NCI-H446 (cell line): ENCODE results near the gene FRRS1L.
A peak's percentile ranks its signal among the peaks of the same experiment; 100 is the strongest.

ENCODE experiments used
- DNase-seq, 2 experiments: peaks; one replicate each; lab custom pipeline; 2025; lab: John Stamatoyannopoulos, UW

The FRRS1L gene

DNA sequence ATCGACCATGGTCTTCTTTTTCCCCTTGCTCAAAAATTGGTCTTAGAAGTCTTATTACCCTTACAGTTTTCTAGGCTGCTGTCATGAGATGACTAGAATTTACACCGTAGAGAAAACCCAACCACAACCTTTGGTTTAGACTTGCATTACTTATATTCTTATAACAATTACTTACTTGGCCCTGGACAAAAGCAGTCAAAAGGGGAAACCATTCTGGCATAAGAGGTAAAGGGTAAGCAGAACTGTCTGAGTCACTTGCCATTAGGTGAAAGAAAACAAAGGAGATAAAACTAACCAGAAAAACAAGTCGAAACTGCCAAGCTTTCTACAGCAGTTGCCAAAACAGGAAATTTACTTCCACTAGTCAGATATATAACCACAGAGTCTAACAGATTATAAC, 65.2 kb downstream of the FRRS1L start:
- peak in 1 of 2 experiments; percentile 12 for DNase-seq

DNA sequence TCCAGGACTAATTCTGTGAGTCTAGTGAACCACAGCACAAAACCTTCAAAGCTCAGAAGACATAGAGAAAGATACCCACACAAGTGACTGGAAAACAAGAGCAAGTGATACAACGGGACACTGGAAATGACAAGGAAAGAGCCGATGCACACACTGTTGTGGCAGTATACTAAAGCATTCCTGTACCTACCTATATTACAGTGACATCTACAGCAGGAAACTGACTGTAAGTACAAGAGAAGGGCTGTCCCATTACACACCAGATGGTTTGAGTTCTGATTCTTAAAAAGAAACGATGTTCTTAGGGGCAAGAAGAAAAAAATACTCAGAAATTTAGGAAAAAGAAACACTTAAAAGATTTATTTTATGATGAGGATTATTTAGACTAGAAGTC, 65.8 kb downstream of the FRRS1L start:
- DNase-seq = no peak

DNA sequence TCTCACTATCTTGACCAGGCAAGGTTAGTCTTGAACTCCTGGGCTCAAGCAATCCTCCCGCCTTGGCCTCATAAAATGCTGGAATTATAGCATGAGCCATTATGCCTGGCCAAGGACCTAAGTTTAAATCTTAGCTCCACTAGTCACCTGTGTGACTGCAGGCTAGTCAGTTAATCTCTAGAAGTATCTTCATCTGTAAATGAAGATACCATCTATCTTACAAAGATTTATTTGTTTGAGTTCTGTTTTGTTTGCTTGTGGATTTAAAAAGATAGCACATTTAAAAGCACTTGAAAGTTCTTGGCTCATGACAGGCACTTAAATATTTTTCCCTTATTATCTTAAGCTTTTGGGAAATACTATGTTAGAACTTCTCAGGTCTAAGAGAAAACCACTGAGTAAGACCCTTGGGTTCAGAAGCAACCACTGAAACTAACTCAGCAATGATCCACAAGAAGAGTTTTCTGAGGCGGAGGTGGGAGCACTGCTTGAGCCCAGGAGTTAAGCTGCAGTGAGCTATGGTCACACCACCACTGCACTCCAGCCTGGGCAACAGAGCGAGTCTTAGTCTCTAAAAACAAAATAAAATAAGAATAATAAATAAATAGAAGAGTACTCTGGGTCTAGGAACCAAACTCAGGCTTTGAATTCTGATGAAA, 66.4 kb downstream of the FRRS1L start:
- no peak for DNase-seq

DNA sequence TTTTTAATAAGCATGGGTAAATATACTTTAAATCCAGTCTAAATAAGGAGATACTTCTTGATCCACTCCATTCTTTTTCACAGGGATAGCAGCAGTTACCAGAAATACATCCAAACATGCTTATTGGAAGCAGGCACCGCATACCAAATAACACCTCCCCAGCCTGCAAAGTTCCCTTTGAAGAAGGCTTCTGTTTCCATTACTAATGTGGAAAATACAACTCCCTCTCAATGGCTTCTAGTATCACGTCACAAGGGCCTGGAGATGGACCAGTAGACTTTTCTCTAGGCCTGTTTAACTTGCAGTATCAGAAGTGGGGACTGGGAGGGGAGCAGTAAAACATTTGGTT, 68.1 kb downstream of the FRRS1L start:
- DNase-seq = no peak

DNA sequence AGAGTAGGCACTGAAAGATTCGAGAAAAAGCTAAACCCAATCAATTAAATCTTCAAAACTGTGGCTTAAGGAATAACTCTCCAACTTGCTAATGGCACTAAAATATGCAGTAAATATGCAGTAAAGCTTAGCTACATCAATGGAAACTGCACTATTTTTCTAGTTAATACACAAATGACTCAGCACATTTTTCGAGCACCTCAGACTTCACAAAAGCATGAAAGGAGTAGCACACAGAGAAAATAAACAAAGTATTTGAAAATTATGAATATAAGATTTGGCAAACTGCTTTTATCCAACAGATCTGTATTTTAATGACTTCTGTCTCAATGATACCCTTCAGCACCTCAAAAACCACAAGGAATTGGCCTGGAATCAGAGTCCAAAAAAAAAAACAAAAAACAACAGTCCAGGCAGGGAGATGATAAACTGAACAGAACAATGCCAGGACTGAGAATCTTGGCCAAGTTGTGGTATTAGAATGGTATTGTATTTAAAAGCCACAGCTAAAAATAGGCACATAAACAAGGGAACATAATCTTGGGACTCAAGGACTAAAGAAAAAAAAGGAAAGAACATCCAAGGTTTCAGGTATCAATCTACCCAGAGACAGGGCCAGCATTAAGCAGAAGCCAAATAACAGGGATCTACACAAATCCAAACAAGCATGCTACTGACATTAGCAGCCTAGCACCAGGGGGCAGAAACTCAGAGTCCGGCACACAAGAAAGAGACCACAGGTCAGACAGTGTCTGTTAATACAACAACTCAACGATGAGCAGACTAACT, 68.7 kb downstream of the FRRS1L start:
- no peak for DNase-seq

DNA sequence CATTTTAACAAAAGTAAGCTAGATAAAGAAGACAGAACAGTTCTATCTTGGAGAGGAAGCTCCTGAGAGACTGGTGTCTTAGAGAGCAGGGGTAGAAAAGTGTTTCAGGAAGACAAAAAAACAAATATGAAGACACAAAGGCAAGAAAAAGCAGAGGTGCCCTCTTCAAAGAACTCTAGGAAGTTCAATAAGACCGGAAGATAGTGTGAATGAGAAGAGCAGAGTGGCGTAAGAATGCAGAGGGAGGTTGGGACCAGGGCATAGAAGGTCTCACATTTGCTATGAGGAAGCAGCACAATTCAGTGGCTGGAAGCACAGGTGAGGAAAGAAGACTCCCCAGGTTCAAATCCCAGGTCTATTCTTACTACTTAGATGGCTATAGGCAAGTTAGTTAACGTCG, 69.9 kb downstream of the FRRS1L start:
- no peak for DNase-seq

DNA sequence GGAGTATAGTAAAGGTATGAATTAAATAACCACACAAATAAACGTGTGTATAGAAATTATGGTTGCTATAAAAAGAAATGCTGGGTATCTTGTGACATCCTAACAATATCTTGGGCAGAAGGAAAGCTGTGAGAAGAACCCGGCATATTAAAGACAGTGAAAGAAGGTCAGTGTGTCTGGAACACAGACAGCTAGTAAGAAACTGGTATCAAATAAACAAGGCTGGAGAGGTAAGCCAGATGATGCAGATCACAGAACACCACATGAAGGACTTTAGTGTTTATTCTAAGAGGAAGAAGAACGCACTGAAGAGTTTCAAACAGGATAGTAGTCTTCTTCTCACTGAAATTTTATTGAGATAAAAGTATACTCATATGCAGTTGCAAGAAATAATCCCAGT, 71.7 kb downstream of the FRRS1L start:
- DNase-seq = no peak

DNA sequence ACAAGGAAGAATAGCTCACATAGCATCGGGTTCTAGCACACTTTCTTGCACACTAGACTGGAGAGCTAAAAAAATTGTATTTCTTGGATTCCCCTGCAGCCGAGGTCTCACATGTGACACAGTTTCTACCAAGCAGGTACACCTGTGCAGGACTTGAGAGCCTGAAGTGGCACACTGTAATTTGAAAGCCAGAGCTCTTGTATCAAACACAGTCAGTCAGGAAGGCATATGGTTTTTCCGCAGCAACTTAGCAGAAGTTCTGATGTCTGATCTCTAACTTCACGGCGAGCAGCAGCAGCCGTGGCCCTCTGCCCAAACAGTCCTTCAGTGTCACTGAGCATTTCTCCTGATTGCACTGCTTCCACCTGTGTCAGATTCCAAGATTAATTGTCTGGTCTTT, 72.8 kb downstream of the FRRS1L start:
- DNase-seq = no peak

DNA sequence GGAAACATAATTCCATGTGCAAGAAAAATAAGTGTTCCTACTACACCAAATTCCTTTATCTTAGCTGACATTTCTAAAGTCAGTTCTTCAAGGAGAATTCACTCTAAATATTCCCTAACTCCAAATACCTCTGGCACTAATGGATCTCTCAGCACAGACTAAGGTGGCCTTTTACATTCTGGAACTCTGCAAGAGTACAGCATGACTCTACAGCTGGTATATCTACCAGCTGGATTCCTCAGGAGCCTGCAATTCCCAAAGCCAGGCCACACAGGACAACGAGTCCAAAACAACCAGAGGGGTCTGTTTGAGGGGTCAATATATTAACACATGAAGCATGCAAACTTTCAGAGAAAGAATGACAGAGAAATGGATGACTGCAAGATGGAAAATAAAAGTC, 74.5 kb downstream of the FRRS1L start:
- no peak for DNase-seq

DNA sequence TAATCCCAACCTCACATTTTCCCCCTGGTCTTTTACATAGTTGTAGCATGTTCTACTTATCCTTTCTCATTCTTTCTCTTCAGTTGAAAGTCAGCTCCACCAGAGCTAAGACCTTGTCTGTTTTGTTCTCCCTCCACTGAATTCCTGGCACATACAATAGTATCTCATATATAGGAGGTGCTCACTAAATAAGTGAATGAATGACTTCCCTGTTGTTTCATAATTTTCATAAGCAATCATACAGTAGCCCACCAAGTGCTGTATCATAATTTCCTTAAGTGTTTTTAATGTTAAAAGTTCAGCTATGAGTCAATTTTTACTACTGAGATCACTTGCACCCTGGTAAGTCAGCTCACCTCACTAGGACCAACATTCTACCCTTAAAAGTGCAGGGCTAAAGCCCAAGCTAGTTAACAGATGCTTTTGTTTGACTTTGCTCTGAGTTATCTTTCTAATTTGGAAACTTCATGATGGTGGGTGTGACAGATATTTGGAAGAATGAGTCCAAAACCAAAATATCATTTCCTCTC, 74.9 kb downstream of the FRRS1L start:
- DNase-seq = no peak

DNA sequence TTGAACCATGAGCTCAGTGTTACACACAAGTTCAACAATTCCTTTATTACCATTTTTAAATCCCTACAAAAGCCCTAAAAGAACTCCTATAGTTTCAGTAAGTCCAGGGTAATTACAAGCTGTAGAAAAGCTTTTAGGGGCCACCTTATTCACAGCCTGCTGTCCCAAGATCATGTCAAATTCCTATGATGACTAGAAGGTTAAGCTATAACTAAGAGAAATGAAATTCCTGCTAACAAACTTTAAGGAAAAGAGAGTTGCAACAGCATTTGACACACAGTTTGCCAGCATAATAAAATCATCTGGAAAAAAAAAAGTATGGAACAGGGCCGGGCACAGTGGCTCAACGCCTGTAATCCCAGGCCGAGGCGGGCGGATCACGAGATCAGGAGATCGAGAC, 78.8 kb downstream of the FRRS1L start:
- no peak for DNase-seq

DNA sequence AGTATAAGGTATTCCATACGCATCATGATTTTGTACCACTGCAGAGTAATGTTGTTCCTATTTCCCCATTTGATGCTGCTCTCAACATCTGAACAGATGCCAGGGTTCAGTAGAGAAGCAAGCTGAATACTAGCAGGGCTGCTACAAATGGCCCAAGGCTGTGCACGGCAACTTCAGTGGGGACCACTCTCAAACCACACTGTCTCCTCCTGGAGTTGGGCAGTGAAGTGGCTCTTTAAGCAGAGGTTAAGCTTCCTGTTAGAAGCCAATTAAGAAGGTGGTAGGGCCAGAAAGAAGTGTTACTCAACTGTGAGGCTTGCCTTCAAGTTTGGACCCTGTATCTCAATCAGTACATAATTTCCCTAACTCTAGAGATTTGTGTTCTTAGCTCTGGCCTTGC, 79.3 kb downstream of the FRRS1L start:
- no peak for DNase-seq

DNA sequence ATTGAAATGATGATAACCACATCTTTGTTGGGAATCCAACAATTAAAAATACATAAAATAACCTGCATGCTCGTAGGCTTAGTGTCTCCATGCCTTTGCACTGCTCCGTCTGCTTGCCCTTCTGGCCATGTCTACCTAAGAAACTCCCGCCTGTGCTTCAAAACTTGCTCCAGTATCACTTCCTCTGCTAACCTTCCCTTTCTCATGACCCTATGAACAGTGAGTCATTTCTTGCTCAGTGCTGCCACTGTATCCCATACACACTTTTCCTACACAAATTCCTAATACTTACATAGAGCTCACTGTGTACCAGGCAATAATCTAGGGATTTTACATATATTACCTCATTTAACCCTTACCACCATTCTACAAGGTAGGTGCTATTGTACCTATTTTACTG, 80.8 kb downstream of the FRRS1L start:
- DNase-seq = no peak

DNA sequence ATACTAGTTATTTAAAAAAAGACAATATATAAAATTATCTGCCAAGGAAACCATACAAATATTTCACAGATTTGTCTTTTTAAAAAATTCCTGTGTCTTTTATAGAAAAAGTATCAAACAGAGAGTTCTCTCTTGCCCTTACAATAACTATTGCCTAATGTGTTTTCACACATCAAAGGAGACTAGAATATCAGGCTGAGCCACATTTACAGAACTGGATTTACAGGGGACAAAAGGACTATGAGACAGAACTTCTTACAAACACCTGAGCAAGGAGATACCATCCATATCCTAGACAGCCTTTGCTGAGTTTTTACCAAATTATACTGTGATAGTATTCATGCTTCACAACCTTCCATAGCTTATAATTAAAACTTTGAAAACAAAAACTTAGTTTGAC, 81.5 kb downstream of the FRRS1L start:
- no peak for DNase-seq

DNA sequence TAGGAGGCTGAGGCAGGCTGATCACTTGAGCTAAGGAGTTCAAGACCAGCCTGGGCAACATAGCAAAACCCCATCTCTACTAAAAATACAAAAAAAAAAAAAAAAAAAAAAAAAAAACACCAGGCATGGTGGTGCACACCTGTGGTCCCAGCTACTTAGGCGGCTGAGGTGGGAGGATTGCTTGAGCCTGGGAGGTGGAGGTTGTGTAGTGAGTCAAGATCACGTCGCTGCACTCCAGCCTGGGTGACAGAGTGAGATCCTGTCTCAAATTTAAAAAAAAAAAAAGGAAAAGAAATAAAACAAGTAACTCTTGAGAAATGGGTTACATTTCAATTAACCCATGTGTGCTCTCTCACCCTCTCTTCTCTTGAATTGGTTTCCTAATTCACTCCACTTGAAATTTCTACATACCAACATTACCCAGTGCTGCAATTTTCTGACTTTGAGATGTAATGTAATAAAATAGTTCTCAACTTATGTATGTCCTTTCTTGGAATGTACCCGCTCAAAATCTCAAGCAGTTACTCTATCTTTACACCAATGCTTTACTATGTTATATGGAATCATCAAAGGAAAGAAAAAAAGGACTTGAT, 83.1 kb downstream of the FRRS1L start:
- DNase-seq = no peak

DNA sequence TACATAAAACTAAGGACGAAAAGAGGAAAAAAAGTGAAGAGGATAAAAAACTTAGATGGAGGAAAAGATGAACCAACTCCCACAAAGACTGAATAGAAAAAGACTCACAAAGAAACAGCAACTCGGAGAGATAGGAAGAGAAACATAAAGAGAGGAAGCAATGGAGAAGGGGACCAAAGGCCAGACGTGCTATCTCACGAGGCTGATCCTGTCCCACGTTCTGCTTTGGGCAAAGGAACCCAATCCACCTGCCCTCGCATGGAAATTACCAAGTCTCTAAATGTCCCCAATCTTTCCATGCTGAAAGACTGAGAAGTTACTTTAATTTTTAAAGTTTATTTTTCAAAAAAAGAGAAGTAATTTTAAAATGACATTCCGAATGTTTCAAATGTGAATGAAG, 83.9 kb downstream of the FRRS1L start:
- no peak for DNase-seq

DNA sequence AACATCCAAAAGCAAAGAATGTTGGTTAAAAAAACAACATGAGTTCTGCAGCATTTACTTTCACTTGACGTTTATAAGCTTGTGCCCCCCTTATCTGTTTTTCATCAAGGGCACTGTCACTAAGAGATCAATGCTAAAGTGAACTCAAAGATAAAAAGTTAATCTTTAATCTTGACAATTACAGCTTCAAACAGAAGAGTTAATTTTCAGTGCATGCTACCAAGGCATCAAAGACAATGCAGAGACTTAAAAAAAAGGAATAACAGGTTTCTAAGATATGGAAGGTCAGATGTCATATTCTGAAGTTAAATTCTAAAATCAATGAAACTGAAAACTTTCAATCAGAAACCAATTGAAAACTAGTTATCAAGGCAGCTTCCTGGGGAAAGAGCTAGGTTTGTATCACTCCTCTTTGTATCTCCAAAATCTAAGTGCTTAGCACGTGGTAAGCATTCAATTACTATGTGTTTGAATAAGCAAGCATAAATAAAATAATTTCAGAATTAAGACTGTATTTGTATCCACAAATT, 84.9 kb downstream of the FRRS1L start:
- DNase-seq = no peak
